H1 (cell line): ENCODE measurements around the gene MLH3. TPM values are rescaled to one million over a fixed set of nuclear protein-coding genes. Genes with fewer than 3 reads are reported as not detected.
A peak's percentile ranks its signal among the peaks of the same experiment; 100 is the strongest.

Experiments
- CTCF ChIA-PET: fragments of 300-600 bp; sonication (Branson Sonifier 250); formaldehyde crosslinking; loops from one replicate; lab custom pipeline; 2021; ENCODE audit not compliant: partially characterized antibody; lab: Charles Lee
- POLR2A ChIA-PET: fragments of 300-600 bp; sonication (Branson Sonifier 250); formaldehyde crosslinking; loops from one replicate; lab custom pipeline; 2021; ENCODE audit warnings: inconsistent platforms; ENCODE audit not compliant: partially characterized antibody; lab: Charles Lee
- DNase-seq, 2 experiments: peaks; one replicate each; pipeline versions ENCODE4 v3.0.0 to v3.0.0-alpha.2; 2010 to 2022; ENCODE audit warnings: low spot score in 2 of 2, low read depth in 1 of 2, mixed read lengths in 1 of 2
- FAIRE-seq: peaks from 2 replicates; lab custom pipeline; 2011; peaks lifted over from hg19 to GRCh38; lab: Jason Lieb, UNC
- H2AFZ ChIP-seq: 2 replicates; pipeline ENCODE4 v1.8.1; 2012; ENCODE audit warnings: low read length, inconsistent platforms
- H2AK5ac ChIP-seq: 2 replicates; pipeline ENCODE4 v1.6.1; 2013; ENCODE audit warnings: low read depth, low read length
- H2BK120ac ChIP-seq: replicated peaks from 2 replicates; pipeline ENCODE3; 2013; ENCODE audit warnings: low read depth, low read length, inconsistent platforms
- H2BK12ac ChIP-seq: 2 replicates; pipeline ENCODE4 v1.6.1; 2013; ENCODE audit warnings: low read depth, low read length
- H2BK15ac ChIP-seq: 2 replicates; pipeline ENCODE4 v1.6.1; 2013; ENCODE audit warnings: low read length
- H2BK20ac ChIP-seq: 2 replicates; pipeline ENCODE4 v1.6.1; 2013; ENCODE audit warnings: low read length
- H2BK5ac ChIP-seq: 2 replicates; pipeline ENCODE4 v1.6.1; 2013; ENCODE audit warnings: low read depth, low read length
- H3K14ac ChIP-seq: 2 replicates; pipeline ENCODE4 v1.6.1; 2013; ENCODE audit warnings: inconsistent platforms; ENCODE audit not compliant: insufficient read length
- H3K18ac ChIP-seq: 2 replicates; pipeline ENCODE4 v1.6.1; 2013; ENCODE audit warnings: low read length; ENCODE audit errors: extremely low read depth
- H3K23ac ChIP-seq: 2 replicates; pipeline ENCODE4 v1.6.1; 2013; ENCODE audit warnings: inconsistent platforms; ENCODE audit not compliant: insufficient read length
- H3K23me2 ChIP-seq: 2 replicates; pipeline ENCODE4 v1.6.1; 2013; ENCODE audit warnings: low read depth, low read length
- H3K27ac ChIP-seq: 2 replicates; pipeline ENCODE4 v1.6.1; 2011; ENCODE audit warnings: low read depth, low read length, inconsistent platforms
- H3K27me3 ChIP-seq, 4 experiments: replicated peaks in 1 of 4; 1 replicate in 1 of 4; 2 replicates in 3 of 4; pipeline versions ENCODE4 v1.6.1 to v1.8.1; 2011 to 2013; ENCODE audit warnings: low read length in 3 of 4, mild to moderate bottlenecking in 3 of 4, inconsistent platforms in 2 of 4, mixed read lengths in 2 of 4, moderate library complexity in 1 of 4; ENCODE audit not compliant: control insufficient read depth in 3 of 4, insufficient read depth in 3 of 4; ENCODE audit errors: extremely low read depth in 1 of 4
- H3K36me3 ChIP-seq, 4 experiments: 2 replicates each; pipeline versions ENCODE4 v1.6.1 to v1.8.1; 2011 to 2013; ENCODE audit warnings: mild to moderate bottlenecking in 4 of 4, low read length in 3 of 4, moderate library complexity in 2 of 4, control low read depth in 1 of 4, inconsistent platforms in 1 of 4; ENCODE audit not compliant: insufficient read depth in 4 of 4, control insufficient read depth in 2 of 4
- H3K4ac ChIP-seq: replicated peaks from 2 replicates; pipeline ENCODE3; 2013; ENCODE audit warnings: low read length, low read depth, mixed read lengths, inconsistent platforms; ENCODE audit not compliant: insufficient read length
- H3K4me1 ChIP-seq, 4 experiments: replicated peaks in 1 of 4; 1 replicate in 1 of 4; 2 replicates in 3 of 4; pipeline versions ENCODE4 v1.6.1 to v1.8.1; 2011 to 2013; ENCODE audit warnings: low read length in 3 of 4, inconsistent platforms in 2 of 4, mixed read lengths in 1 of 4; ENCODE audit not compliant: insufficient read depth in 4 of 4, control insufficient read depth in 3 of 4
- H3K4me2 ChIP-seq, 2 experiments: 2 replicates each; pipeline versions ENCODE4 v1.6.1 to v1.8.1; 2011 to 2013; ENCODE audit warnings: low read depth in 2 of 2, low read length in 2 of 2, control low read depth in 1 of 2, inconsistent platforms in 1 of 2, mild to moderate bottlenecking in 1 of 2; ENCODE audit not compliant: insufficient read depth in 1 of 2
- H3K4me3 ChIP-seq, 4 experiments: fragments of 200-600, 300-600 bp in 1 of 4; sonication (generic), shearing (Covaris generic), sonication (Bioruptor Twin) in 1 of 4; 2 replicates each; pipeline versions ENCODE4 v1.5.1 to v1.8.1; 2011 to 2016; ENCODE audit warnings: low read length in 4 of 4, low read depth in 3 of 4, control low read depth in 2 of 4, inconsistent platforms in 2 of 4, mild to moderate bottlenecking in 2 of 4, mixed read lengths in 1 of 4, moderate library complexity in 1 of 4; ENCODE audit not compliant: insufficient read depth in 2 of 4; ENCODE audit errors: extremely low read depth in 1 of 4
- H3K56ac ChIP-seq: replicated peaks from 2 replicates; pipeline ENCODE3; 2013; ENCODE audit warnings: low read depth, mild to moderate bottlenecking, mixed read lengths, low read length, inconsistent platforms; ENCODE audit not compliant: insufficient read length
- H3K79me1 ChIP-seq: 2 replicates; pipeline ENCODE4 v1.6.1; 2013; ENCODE audit warnings: low read depth, low read length, control low read depth
- H3K79me2 ChIP-seq, 2 experiments: 2 replicates each; pipeline versions ENCODE4 v1.6.1 to v1.8.1; 2012 to 2013; ENCODE audit warnings: low read length in 2 of 2, mild to moderate bottlenecking in 2 of 2, inconsistent platforms in 1 of 2; ENCODE audit not compliant: insufficient read depth in 2 of 2, control insufficient read depth in 1 of 2
- H3K9ac ChIP-seq, 4 experiments: replicated peaks in 1 of 4; 1 replicate in 1 of 4; 2 replicates in 3 of 4; pipeline versions ENCODE4 v1.6.1 to v1.8.1; 2011 to 2013; ENCODE audit warnings: low read depth in 3 of 4, low read length in 3 of 4, control low read depth in 2 of 4, mild to moderate bottlenecking in 2 of 4, moderate library complexity in 2 of 4, inconsistent platforms in 1 of 4; ENCODE audit errors: extremely low read depth in 1 of 4
- H3K9me3 ChIP-seq, 2 experiments: 2 replicates each; pipeline versions ENCODE4 v1.6.1 to v1.8.1; 2012 to 2013; ENCODE audit warnings: mild to moderate bottlenecking in 2 of 2, moderate library complexity in 2 of 2, control low read depth in 1 of 2, inconsistent platforms in 1 of 2, low read depth in 1 of 2, low read length in 1 of 2, mixed read lengths in 1 of 2; ENCODE audit not compliant: insufficient read depth in 2 of 2
- H4K20me1 ChIP-seq, 2 experiments: replicated peaks in 1 of 2; 2 replicates each; pipeline versions ENCODE3 to v1.8.1; 2011 to 2013; ENCODE audit warnings: inconsistent platforms in 2 of 2, low read length in 2 of 2, mild to moderate bottlenecking in 1 of 2; ENCODE audit not compliant: insufficient read depth in 2 of 2, control insufficient read depth in 1 of 2
- H4K5ac ChIP-seq: 2 replicates; pipeline ENCODE4 v1.6.1; 2013; ENCODE audit warnings: low read length, low read depth, mixed read lengths, inconsistent platforms; ENCODE audit not compliant: insufficient read length
- H4K8ac ChIP-seq: 2 replicates; pipeline ENCODE4 v1.8.0; 2013; ENCODE audit warnings: mild to moderate bottlenecking, moderate library complexity, low read length, inconsistent platforms; ENCODE audit not compliant: insufficient read depth; ENCODE audit errors: extremely low read depth
- H4K91ac ChIP-seq: replicated peaks from 2 replicates; pipeline ENCODE3; 2013; ENCODE audit warnings: low read length, mixed read lengths, inconsistent platforms; ENCODE audit not compliant: insufficient read length
- CBX5 ChIP-seq: fragments of 300-800, 300-1000 bp; sonication (generic); IDR thresholded peaks from 2 replicates; pipeline ENCODE4 v1.7.1; 2016; ENCODE audit warnings: antibody characterized with exemption, low read length, low read depth
- HDAC2 ChIP-seq, 2 experiments: fragments of 300-600 bp in 1 of 2; sonication (generic) in 1 of 2; IDR thresholded peaks; 2 replicates each; pipeline ENCODE4 v1.6.1; 2011 to 2012; ENCODE audit warnings: low read depth in 2 of 2, low read length in 2 of 2, mild to moderate bottlenecking in 2 of 2, moderate library complexity in 2 of 2, borderline replicate concordance in 1 of 2, inconsistent platforms in 1 of 2
- JUND ChIP-seq: IDR thresholded peaks from 2 replicates; pipeline ENCODE4 v1.6.1; 2011; ENCODE audit warnings: mild to moderate bottlenecking, improper control_type of control experiment, low read length
- NRF1 ChIP-seq: IDR thresholded peaks from 2 replicates; pipeline ENCODE4 v1.6.1; 2011; ENCODE audit warnings: mild to moderate bottlenecking, low read depth, low read length, improper control_type of control experiment
- POLR2AphosphoS5 ChIP-seq: IDR thresholded peaks from 2 replicates; pipeline ENCODE4 v1.6.1; 2011; ENCODE audit warnings: low read depth, low read length
- RBBP5 ChIP-seq: IDR thresholded peaks from 2 replicates; pipeline ENCODE4 v1.7.1; 2012; ENCODE audit warnings: low read depth, mild to moderate bottlenecking, inconsistent platforms, low read length, moderate library complexity, borderline replicate concordance
- RNF2 ChIP-seq: fragments of 200-900, 300-1000 bp; sonication (generic); IDR thresholded peaks from 2 replicates; pipeline ENCODE4 v1.7.1; 2016; ENCODE audit warnings: borderline replicate concordance, low read depth, mild to moderate bottlenecking, antibody characterized with exemption, low read length; ENCODE audit not compliant: poor library complexity, severe bottlenecking; ENCODE audit errors: missing control alignments
- SAP30 ChIP-seq: fragments of 300-600 bp; sonication (generic); IDR thresholded peaks from 2 replicates; pipeline ENCODE4 v1.7.1; 2012; ENCODE audit warnings: low read length, moderate library complexity, mild to moderate bottlenecking, inconsistent platforms; ENCODE audit not compliant: insufficient read depth, insufficient replicate concordance
- SIRT6 ChIP-seq: IDR thresholded peaks from one replicate; pipeline ENCODE4 v1.7.1; 2012; ENCODE audit warnings: low read length, inconsistent platforms
- SUZ12 ChIP-seq: fragments of 200-600 bp; sonication (generic); IDR thresholded peaks from 2 replicates; pipeline ENCODE4 v1.6.1; 2012; ENCODE audit warnings: mild to moderate bottlenecking, inconsistent platforms, low read length, moderate library complexity, mixed read lengths
- USF2 ChIP-seq: IDR thresholded peaks from 2 replicates; pipeline ENCODE4 v1.6.1; 2011; ENCODE audit warnings: low read length, improper control_type of control experiment
- WGBS, 2 experiments: shearing (Covaris generic) in 1 of 2; methylation state at CpG; one replicate each; pipeline versions ENCODE4 v1.1.6 to v1.1.7; 2013 to 2015; ENCODE audit warnings: low lambda C conversion rate in 2 of 2, mixed read lengths in 2 of 2, inconsistent platforms in 1 of 2, low coverage in 1 of 2, missing lambda C conversion rate in 1 of 2; ENCODE audit not compliant: insufficient replicate concordance in 2 of 2, insufficient coverage in 1 of 2, insufficient read length in 1 of 2; ENCODE audit errors: extremely low coverage in 1 of 2, missing lambda C conversion rate in 1 of 2; 5-methylcytosine and 5-hydroxymethylcytosine counted together
- polyA plus RNA-seq, 7 experiments: library from polyadenylated mRNA; depleted of rRNA in 3 of 7; stranded (reverse) in 5 of 7; unstranded in 2 of 7; fragments of >200 nt in 5 of 7; fragments of 200-250 nt in 2 of 7; gene quantifications; 1 replicate in 5 of 7; 2 replicates in 1 of 7; 4 replicates in 1 of 7; pipeline versions ENCODE4 v1.2.1 to v1.2.3, GENCODE V29; 2011 to 2013; ENCODE audit warnings: missing spikeins in 2 of 7, mixed read lengths in 2 of 7
- total RNA-seq: library from RNA; stranded (reverse); fragmentation: NEBNext Ultra II Directional; extraction: Animal tissue kit (Norgen Biotek cat#: 25700); gene quantifications from 2 replicates; pipeline ENCODE4 v1.2.1, GENCODE V29; 2021

Gene MLH3
- total and polyA plus RNA-seq, 2 of the 8 experiments (the other 6 are each of a cell fraction or from before 2014, with no cell fraction given), result 9.3 to 20.1 TPM

- peaks cover 0 to 2% (median 1%) of the 10 kb centered on the region in 4 experiments; a peak in 1 of 7 replicates for H3K27me3 ChIP-seq
- peak overlapping the region; percentile 93 for H4K91ac ChIP-seq
- H2BK12ac ChIP-seq, result 0 out of 2 replicates have a peak overlapping the region, but pooled peaks have one; percentile 60
- POLR2A ChIA-PET, result interaction anchor here (0.9 to 1.5 kb wide), 6 partner anchors 23 to 91 kb away, joined by 3 to 4 read pairs (median 4); partner anchors contain the start of genes PGF, RPS6KL1 and ZC2HC1C
- H2BK15ac ChIP-seq, result 0 out of 2 replicates have a peak overlapping the region, but pooled peaks have one; percentile 88
- H3K79me1 ChIP-seq, result no peaks in the 10 kb centered on the region
- H3K4ac ChIP-seq, result no peak overlapping the region
- no peak overlapping the region for H3K4me2 ChIP-seq
- no peak for DNase-seq
- H3K9me3 ChIP-seq, result no peaks in the 10 kb centered on the region
- H3K4me1 ChIP-seq, result peaks cover 5 to 34% (median 24%) of the 10 kb centered on the region in 4 experiments
- H3K9ac ChIP-seq, result no peak overlapping the region
- no peak for FAIRE-seq
- CTCF ChIA-PET, result interaction anchor here (0.6 to 4.5 kb wide), 14 partner anchors 9 to 325 kb away, joined by 3 to 30 read pairs (median 4); partner anchors contain the start of gene PGF
- H4K20me1 ChIP-seq, result no peaks in the 10 kb centered on the region
- no peak overlapping the region for H3K56ac ChIP-seq
- H3K23me2 ChIP-seq, result no peaks in the 10 kb centered on the region
- H2AFZ ChIP-seq, result no peak overlapping the region
- whole genome bisulfite sequencing, 2 experiments, result 82% methylated on average over 11 of the region's 11 CpGs; no CpG with 5 or more reads in 1 of the 2 experiments
- no peaks in the 10 kb centered on the region for H3K36me3 ChIP-seq
- H3K27ac ChIP-seq, result no peak overlapping the region
- no peak overlapping the region for H2BK120ac ChIP-seq
- H3K23ac ChIP-seq, result no peak overlapping the region
- H2BK20ac ChIP-seq, result no peak overlapping the region
- no peak overlapping the region for H3K4me3 ChIP-seq
- no peak overlapping the region for H3K14ac ChIP-seq
- H2BK5ac ChIP-seq, result 0 out of 2 replicates have a peak overlapping the region, but pooled peaks have one; percentile 39
- H3K79me2 ChIP-seq, result no peaks in the 10 kb centered on the region
- H4K8ac ChIP-seq, result peak overlapping the region; percentile 77
- H3K18ac ChIP-seq, result no peak overlapping the region; the same call in 1 of the 2 replicates
- no peak overlapping the region for H4K5ac ChIP-seq
- no peak overlapping the region for H2AK5ac ChIP-seq
- TF ChIP-seq POLR2AphosphoS5 (no peak), RNF2 (no peak), SUZ12 (no peak), NRF1 (no peak), USF2 (no peak), SIRT6 (no peak), RBBP5 (no peak), JUND (no peak), SAP30 (no peak), HDAC2 (IDR thresholded peaks at IDR 0.05; ENCODE audit: borderline replicate concordance in 1 of 2, low read depth in 2 of 2, low read length in 2 of 2) (no peak), CBX5 (no peak)
Observed at GRCh38 chr14:74978416-74978947, 72.8 kb downstream of the MLH3 start.
